ENCODE results near the gene THADA. TPM values are rescaled to one million over a fixed set of nuclear protein-coding genes. Genes with fewer than 3 reads are reported as not detected.

The THADA gene
- total RNA-seq, 1 experiment from 2014 or later, result 20.1 TPM

GRCh38 chr2:43419876-43420275, 176.0 kb downstream of the THADA start:
- Histone ChIP-seq H3K23ac (ENCODE audit: insufficient read length, low read depth, low read length) (no peak overlapping the region), H2AFZ (ENCODE audit: low read length) (no peak overlapping the region), H4K20me1 (ENCODE audit: control insufficient read depth, insufficient read depth, insufficient read length) (no peaks in the 10 kb centered on the region), H3T11ph (ENCODE audit: low read length) (no peak overlapping the region), H3K4ac (ENCODE audit: low read depth, low read length) (no peak overlapping the region), H2AK5ac (ENCODE audit: insufficient read length, low read length) (no peak overlapping the region), H3K27ac (ENCODE audit: insufficient read length, low read depth, low read length) (no peak overlapping the region), H3K79me1 (ENCODE audit: insufficient read depth, low read depth, low read length, poor library complexity, severe bottlenecking) (no peaks in the 10 kb centered on the region), H3K9ac (ENCODE audit: extremely low read depth, insufficient read length, low read length) (no peak overlapping the region), H3K23me2 (ENCODE audit: insufficient read length, low read depth, low read length, poor library complexity, severe bottlenecking) (no peaks in the 10 kb centered on the region), H3K18ac (ENCODE audit: insufficient read length, low read depth, low read length) (no peak overlapping the region), H3K27me3 (ENCODE audit: insufficient read depth, low read length) (no peaks in the 10 kb centered on the region), H2BK20ac (ENCODE audit: low read depth, low read length, poor library complexity, severe bottlenecking) (no peak overlapping the region), H4K8ac (replicated peaks; ENCODE audit: insufficient read length, low read depth, low read length) (no peak overlapping the region), H3K9me3 (ENCODE audit: control insufficient read depth, low read depth, low read length) (no peaks in the 10 kb centered on the region), H2BK15ac (ENCODE audit: low read depth, low read length) (no peak overlapping the region), H4K5ac (ENCODE audit: insufficient read length, low read depth, low read length) (no peak overlapping the region), H3K4me2 (ENCODE audit: insufficient read depth, insufficient read length, low read length) (no peak overlapping the region), H4K91ac (ENCODE audit: insufficient read length, low read depth, low read length) (no peak overlapping the region), H3K14ac (ENCODE audit: insufficient read depth, low read length) (no peak overlapping the region), H2BK120ac (ENCODE audit: low read depth, low read length, poor library complexity, severe bottlenecking) (no peak overlapping the region), H3K56ac (ENCODE audit: insufficient read length, low read depth, low read length) (no peak overlapping the region), H2BK12ac (ENCODE audit: insufficient read length, low read depth, low read length) (no peak overlapping the region), H2BK5ac (ENCODE audit: insufficient read length, low read length) (no peak overlapping the region), H3K79me2 (ENCODE audit: insufficient read depth, low read length) (no peaks in the 10 kb centered on the region), H3K4me1 (ENCODE audit: insufficient read depth, low read length) (0 out of 2 replicates have a peak, but pooled peaks cover 2% of the 10 kb centered on the region)
- WGBS (ENCODE audit: extremely low coverage, insufficient read length, low lambda C conversion rate), result no CpG with 5 or more reads among the region's 2 CpGs
- H3K27ac Mint-ChIP-seq, result no peak overlapping the region
- no peaks in the 10 kb centered on the region for H3K36me3 Mint-ChIP-seq (ENCODE audit: insufficient read depth in 1 of 3, low read depth in 3 of 3)
- H3K27me3 Mint-ChIP-seq (ENCODE audit: low read depth), result no peaks in the 10 kb centered on the region
- no peak for DNase-seq
- H3K4me1 Mint-ChIP-seq, result no peaks in the 10 kb centered on the region
- no peak overlapping the region for H3K4me3 Mint-ChIP-seq
- TF ChIP-seq, protein P1, sequence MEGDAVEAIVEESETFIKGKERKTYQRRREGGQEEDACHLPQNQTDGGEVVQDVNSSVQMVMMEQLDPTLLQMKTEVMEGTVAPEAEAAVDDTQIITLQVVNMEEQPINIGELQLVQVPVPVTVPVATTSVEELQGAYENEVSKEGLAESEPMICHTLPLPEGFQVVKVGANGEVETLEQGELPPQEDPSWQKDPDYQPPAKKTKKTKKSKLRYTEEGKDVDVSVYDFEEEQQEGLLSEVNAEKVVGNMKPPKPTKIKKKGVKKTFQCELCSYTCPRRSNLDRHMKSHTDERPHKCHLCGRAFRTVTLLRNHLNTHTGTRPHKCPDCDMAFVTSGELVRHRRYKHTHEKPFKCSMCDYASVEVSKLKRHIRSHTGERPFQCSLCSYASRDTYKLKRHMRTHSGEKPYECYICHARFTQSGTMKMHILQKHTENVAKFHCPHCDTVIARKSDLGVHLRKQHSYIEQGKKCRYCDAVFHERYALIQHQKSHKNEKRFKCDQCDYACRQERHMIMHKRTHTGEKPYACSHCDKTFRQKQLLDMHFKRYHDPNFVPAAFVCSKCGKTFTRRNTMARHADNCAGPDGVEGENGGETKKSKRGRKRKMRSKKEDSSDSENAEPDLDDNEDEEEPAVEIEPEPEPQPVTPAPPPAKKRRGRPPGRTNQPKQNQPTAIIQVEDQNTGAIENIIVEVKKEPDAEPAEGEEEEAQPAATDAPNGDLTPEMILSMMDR (conservative IDR thresholded peaks at IDR 0.05), result no peak
- H3K9me3 Mint-ChIP-seq, result no peaks in the 10 kb centered on the region

All from H9 (cell line).